GM19467 (cell line): ENCODE results near the gene MCMBP.
A peak's percentile ranks its signal among the peaks of the same experiment; 100 is the strongest.
"Not testable (repeated sequence)": the region's sequence is repeated elsewhere in the genome, so short reads cannot be mapped to it uniquely, and the experiment has no call there.

Experiments
- ATAC-seq: cut with Tn5 transposase; IDR thresholded peaks from one replicate; pipeline ENCODE4 v1.9.1; 2021; ENCODE audit warnings: mild to moderate bottlenecking, moderate library complexity; ENCODE audit not compliant: unreplicated experiment

Gene MCMBP

DNA sequence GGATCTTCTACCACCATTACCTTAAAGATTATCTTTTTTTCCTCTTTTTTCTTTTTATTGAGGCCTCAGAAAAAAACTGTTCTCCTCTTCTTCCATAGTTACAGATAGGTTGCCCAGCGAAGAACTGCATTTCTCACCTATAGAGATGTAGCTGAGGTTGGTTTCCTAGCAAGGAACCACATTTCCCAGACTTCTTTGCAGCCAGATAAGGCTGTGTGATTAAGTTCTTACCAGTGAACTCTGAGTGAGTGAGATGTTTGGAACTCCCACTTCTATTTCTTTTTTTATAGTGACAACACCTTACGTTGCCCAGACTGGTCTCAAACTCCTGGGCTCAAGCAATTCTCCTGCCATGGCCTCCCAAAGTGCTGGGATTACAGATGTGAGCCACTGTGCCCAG, 5.9 kb upstream of the MCMBP start:
- no peak for ATAC-seq

DNA sequence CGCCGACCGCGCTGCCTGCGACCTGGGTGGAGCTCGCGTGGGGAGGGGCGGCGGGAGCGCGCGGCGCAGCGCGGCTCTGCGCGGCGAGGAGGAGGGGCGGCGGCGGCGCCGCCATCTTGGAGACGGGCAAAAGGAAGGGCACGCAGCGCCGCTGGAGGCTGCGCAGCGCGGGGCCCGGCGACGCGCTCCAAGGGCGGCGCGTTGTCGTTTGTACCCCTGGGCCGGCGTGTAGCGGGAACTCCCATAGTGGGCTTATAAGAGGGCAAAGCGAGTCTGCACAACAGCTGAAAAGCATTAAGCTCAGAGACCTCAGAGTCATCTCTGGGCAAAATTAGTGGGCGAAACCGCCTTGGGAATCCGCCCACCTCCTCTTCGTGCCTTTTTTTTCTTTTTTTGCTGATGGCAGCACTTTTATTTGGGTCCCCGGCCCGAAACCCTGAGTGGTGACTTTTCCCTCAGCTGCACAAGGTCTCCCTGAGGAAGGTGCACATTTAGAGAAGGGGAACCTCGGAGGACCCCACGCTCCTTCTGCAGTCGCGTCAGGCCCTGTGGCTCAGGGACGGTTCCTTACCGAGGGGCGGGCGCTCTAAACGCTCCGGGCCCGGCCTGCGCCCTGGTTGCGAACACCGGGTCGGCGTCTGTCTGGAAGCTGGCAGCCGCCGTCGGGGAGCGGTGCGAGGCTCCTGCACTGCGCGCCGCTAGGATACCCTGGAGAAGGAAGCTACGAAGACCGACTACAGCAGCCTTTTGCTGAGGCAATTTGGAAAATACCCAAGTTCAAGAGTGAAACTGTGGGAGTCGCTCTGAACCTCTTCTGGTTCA, 428 bp upstream of the MCMBP start:
- peak; percentile 89 for ATAC-seq

GRCh38 chr10:119871881-119872609, 598 bp downstream of the MCMBP start:
- ATAC-seq = peak; percentile 43

GRCh38 chr10:119869398-119869797, 3.2 kb downstream of the MCMBP start:
- ATAC-seq = not testable (repeated sequence)

DNA sequence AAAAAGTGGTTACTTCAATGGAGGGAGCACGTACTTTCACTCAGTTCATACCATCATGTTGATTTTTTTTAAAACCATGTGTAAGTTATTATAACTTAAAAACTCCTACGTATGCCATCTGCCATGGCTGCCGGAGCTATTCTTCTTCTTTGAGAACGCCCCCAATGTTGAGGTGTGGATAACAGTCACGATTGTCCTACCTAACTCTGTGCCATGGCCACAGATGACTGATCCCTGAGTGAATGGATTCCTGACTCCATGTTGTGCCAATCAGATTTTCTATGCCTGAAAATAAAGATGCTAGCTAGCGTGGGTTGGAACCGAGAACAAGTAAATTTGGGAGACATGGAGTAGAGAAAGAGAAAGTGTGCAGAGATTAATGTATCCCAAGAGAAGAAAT, 5.3 kb downstream of the MCMBP start:
- ATAC-seq = no peak

- ATAC-seq = no peak
These were observed 6.9 kb downstream of the MCMBP start for GRCh38 chr10:119865699-119866240.

GRCh38 chr10:119863951-119864565, 8.6 kb downstream of the MCMBP start:
- no peak for ATAC-seq

- ATAC-seq = no peak
These were observed 10.1 kb downstream of the MCMBP start for GRCh38 chr10:119862524-119862923.

- ATAC-seq = no peak
These were observed 11.6 kb downstream of the MCMBP start for GRCh38 chr10:119860866-119861607.

GRCh38 chr10:119859420-119860258, 13.0 kb downstream of the MCMBP start:
- no peak for ATAC-seq

DNA sequence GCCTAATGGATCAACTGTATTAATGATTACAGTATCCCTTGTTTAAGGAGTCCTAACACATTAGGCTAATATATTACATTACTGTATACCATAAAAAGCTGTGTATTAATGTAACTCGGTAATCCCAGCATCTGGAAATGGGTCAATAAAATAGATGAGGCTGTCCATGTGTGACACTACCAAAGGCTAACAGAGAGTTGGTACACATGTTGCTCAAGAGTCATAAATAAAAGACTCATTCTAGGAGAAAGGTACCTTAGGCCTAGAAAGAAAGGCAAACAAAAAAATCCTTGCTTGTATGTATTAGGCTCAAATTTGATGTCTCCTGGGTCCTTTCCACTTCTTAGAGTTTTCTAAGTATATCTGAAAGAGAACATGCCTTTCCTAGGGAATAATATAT, 14.6 kb downstream of the MCMBP start:
- ATAC-seq = no peak

DNA sequence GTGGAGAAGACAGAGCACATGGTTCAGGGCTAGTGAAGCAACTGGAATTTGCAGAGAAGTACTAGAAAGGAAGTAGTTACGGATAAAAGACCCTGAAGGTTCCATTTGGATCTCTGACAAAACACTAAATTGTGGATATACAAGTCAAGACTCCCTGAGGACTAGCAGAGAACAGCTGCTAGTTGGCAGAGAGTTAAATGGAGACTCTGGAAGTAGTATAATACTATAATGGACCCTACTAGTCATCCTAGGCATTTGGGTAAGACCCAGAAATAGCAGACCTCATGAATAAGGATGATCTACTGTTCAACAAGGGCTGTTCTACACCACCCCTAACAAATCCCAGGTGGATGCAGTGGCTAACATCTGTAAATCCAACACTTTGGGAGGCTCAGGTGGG, 19.1 kb downstream of the MCMBP start:
- ATAC-seq = no peak

GRCh38 chr10:119852822-119853221, 19.8 kb downstream of the MCMBP start:
- ATAC-seq = no peak

DNA sequence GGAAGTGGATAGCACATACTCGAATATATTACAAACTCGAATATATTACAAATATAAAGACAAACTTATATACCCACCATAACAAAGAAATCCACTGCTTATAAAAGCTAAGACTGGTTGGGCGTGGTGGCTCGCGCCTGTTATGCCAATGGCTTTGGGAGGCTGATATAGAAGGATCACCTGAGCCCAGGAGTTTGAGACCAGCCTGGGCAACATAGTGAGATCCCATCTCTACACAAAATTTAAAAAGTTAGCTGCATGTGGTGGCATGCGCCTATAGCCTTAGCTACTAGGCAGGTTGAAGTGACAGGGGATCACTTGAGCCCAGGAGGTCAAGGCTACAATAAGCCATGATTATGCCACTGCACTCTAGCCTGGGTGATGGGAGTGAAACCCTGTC, 20.4 kb downstream of the MCMBP start:
- no peak for ATAC-seq

GRCh38 chr10:119849944-119850343, 22.7 kb downstream of the MCMBP start:
- no peak for ATAC-seq

- ATAC-seq = no peak
These were observed 23.4 kb downstream of the MCMBP start for GRCh38 chr10:119849031-119849789.

- no peak for ATAC-seq
These were observed 27.0 kb downstream of the MCMBP start for GRCh38 chr10:119845656-119846055.

- ATAC-seq = no peak
These were observed 38.5 kb downstream of the MCMBP start for GRCh38 chr10:119834188-119834587.

GRCh38 chr10:119832951-119833350, 39.7 kb downstream of the MCMBP start:
- ATAC-seq = no peak
